GM12875 (cell line): Measurements from ENCODE around the gene GNAI1.

Experiments
- H3K4me3 ChIP-seq: one replicate; pipeline ENCODE4 v1.5.1; 2011; ENCODE audit warnings: low read depth, low read length, control low read depth
- CTCF ChIP-seq: IDR thresholded peaks from 2 replicates; pipeline ENCODE4 v1.5.1; 2011; ENCODE audit warnings: low read depth, mild to moderate bottlenecking, control low read depth, inconsistent platforms, low read length, moderate library complexity, borderline replicate concordance; ENCODE audit not compliant: insufficient read depth

The GNAI1 gene

GRCh38 chr7:80207501-80207900 lies 72.9 kb downstream of the GNAI1 start:
- TF ChIP-seq CTCF: no peak

GRCh38 chr7:80208700-80209099 lies 74.1 kb downstream of the GNAI1 start:
- H3K4me3 ChIP-seq: no peak overlapping the region
- no peak for TF ChIP-seq CTCF

More at GRCh38 chr7:80207501-80207900, 72.9 kb downstream of the GNAI1 start:
- no peak overlapping the region for H3K4me3 ChIP-seq

GRCh38 chr7:80210400-80210799 lies 75.8 kb downstream of the GNAI1 start:
- no peak overlapping the region for H3K4me3 ChIP-seq
- TF ChIP-seq CTCF: no peak

GRCh38 chr7:80213814-80214213 lies 79.2 kb downstream of the GNAI1 start:
- no peak for TF ChIP-seq CTCF
- H3K4me3 ChIP-seq: no peak overlapping the region

GRCh38 chr7:80215734-80216133 lies 81.1 kb downstream of the GNAI1 start:
- no peak for TF ChIP-seq CTCF
- no peak overlapping the region for H3K4me3 ChIP-seq

- no peak overlapping the region for H3K4me3 ChIP-seq
- TF ChIP-seq CTCF: no peak
Measured at GRCh38 chr7:80216996-80217842, 82.6 kb downstream of the GNAI1 start.

GRCh38 chr7:80218723-80219122 lies 84.1 kb downstream of the GNAI1 start:
- no peak for TF ChIP-seq CTCF

More at GRCh38 chr7:80218723-80219122, 84.1 kb downstream of the GNAI1 start:
- H3K4me3 ChIP-seq: no peak overlapping the region
